Measurements from ENCODE around the gene OLFM1.

OLFM1 gene

DNA sequence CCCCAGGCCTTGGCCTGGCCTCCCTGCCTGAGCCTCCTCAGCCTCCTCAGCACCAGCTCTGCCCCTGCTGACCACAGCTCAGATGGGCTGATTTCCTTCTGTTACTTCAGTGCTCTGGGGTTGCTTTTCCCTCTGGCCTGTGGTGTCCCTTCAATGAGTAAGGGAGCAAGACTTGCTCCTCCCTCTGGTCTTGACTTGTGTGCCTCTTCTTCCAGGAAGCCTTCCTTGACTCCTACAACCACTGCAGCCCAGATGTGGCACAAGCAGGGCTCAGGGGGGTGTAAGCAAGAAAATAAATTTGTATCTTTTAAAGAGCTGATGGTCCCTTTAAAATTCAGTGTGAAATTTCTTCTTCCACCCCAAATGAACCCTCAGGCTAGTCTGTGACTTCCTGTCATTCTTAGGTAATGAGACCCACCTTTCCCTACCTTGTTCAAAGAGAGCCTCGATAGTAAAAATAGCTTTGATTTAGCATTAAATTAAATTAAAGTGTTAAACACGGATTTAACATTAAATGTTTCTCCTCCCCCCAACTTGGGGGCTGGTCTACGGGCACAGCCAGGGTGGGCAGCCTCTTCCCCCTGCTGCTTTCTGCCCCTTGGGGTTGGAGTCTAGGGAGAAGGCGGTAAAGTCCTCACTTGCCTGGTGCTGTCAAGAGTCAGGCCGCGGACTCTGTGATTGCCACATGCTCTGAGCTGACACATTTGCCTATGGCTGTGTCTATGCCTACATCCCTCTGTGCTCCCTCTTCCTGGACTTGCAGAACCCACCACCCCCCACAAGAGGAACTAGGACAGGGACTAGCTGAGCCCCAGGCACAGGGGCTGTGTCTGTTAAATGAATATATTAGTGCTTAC lies 64.5 kb downstream of the OLFM1 start:
- WGBS, 2 experiments: 81 to 84% methylated on average over 4 to 5 of the region's 6 CpGs
- no peak overlapping the region for H3K27ac ChIP-seq (ENCODE audit: insufficient read depth, low read depth, low read length, poor library complexity, severe bottlenecking)
- peaks cover 9% of the 10 kb centered on the region for H3K4me1 ChIP-seq (ENCODE audit: control insufficient read depth, insufficient read depth, low read length)
- no peaks in the 10 kb centered on the region for H3K36me3 ChIP-seq (ENCODE audit: control insufficient read depth, insufficient read depth, low read length)
- H3K9me3 ChIP-seq (ENCODE audit: control insufficient read depth, low read length): no peaks in the 10 kb centered on the region
- H3K27me3 ChIP-seq (ENCODE audit: control insufficient read depth, insufficient read depth, low read length, poor library complexity, severe bottlenecking): no peaks in the 10 kb centered on the region
- H3K4me3 ChIP-seq (ENCODE audit: insufficient read depth, low read depth, low read length): no peak overlapping the region

DNA sequence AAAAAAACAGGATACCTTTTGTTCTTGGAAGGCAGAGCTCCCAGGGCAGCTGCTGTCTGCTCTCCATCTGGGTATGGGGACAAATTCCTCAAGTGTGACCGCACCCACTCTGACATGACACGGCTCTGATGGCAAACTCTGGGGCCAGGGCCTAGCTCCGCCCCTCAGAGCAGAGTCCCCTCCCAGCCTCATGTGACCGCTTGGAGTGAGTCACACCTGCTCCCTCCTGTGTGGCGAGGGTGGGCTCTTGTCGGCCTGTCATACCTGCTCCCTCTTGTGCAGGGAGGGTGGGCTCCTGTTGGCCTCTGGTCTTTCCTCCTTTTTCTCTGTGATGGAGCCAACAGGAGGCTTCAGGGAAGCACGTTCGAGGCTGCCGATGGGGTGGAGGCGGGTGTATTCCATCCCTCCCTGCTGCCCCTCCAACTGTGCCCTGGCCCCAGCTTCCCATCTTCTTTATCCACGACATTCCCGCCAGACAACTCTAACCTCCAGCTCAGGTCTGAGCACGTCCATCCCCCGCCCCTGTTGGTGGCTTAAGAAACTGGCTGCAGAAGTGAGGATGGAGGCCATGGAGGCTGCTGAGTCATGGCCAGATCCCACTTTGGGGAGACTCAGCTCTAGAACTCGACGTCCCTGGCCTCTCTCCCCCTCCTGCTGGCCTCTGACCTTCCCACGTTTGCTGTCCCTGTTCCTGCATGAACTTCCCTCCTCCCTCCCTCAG lies 65.3 kb downstream of the OLFM1 start:
- Histone ChIP-seq H3K4me1 (ENCODE audit: control insufficient read depth, insufficient read depth, low read length) (peaks cover 9% of the 10 kb centered on the region), H3K4me3 (ENCODE audit: insufficient read depth, low read depth, low read length) (no peak overlapping the region), H3K27ac (ENCODE audit: insufficient read depth, low read depth, low read length, poor library complexity, severe bottlenecking) (no peak overlapping the region), H3K27me3 (ENCODE audit: control insufficient read depth, insufficient read depth, low read length, poor library complexity, severe bottlenecking) (no peaks in the 10 kb centered on the region), H3K9me3 (ENCODE audit: control insufficient read depth, low read length) (no peaks in the 10 kb centered on the region), H3K36me3 (ENCODE audit: control insufficient read depth, insufficient read depth, low read length) (no peaks in the 10 kb centered on the region)
- WGBS, 2 experiments: 65 to 67% methylated on average over 17 of the region's 17 CpGs

DNA sequence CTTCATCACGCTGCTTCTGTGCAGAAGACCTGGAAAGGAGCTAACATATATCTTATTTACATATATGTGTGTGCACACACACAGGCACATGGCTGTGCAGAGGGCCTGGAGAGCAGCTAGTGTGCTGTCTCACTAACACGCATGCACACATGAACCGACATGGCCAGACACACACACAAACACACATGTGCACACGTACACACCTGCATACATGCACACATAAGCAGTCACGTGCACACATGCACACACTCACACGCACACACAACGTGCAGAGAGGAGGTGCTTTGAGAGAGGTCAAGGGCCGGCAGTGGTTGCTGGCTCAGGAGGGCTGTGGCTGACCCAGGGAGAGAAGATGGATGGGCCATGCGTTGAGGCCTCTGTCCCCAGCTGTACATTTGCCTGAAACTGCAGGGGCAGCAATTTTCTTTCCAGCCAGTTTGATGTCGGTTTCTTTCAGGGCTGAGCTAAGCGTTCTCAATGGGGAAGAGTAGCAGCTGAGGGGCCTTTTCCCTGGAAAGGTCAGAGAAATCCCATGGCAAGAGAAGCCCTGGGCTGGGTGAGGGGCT lies 66.7 kb downstream of the OLFM1 start:
- Histone ChIP-seq H3K36me3 (ENCODE audit: control insufficient read depth, insufficient read depth, low read length) (no peaks in the 10 kb centered on the region), H3K4me1 (ENCODE audit: control insufficient read depth, insufficient read depth, low read length) (peaks cover 9% of the 10 kb centered on the region), H3K9me3 (ENCODE audit: control insufficient read depth, low read length) (no peaks in the 10 kb centered on the region), H3K27me3 (ENCODE audit: control insufficient read depth, insufficient read depth, low read length, poor library complexity, severe bottlenecking) (no peaks in the 10 kb centered on the region), H3K27ac (ENCODE audit: insufficient read depth, low read depth, low read length, poor library complexity, severe bottlenecking) (no peak overlapping the region), H3K4me3 (ENCODE audit: insufficient read depth, low read depth, low read length) (no peak overlapping the region)
- 92% methylated on average over 11 of the region's 11 CpGs for WGBS, 2 experiments

DNA sequence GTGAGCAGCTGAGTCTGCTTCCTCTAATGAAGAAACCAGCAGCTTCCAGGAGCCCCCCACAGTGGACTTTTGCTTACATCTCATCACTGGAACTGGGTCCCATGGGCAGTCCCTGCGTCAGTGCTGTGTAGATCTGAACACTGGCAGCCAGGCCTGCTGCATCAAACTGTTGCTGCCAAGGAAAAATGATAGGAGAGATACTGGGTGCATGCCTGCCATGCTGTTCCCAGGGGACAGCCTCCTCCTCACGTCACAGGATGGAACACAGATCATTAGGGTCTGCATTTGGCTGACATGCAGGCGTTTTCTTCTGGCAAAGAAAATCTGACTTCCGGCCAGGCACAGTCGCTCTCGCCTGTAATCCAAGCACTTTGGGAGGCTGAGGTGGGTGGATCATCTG lies 67.9 kb downstream of the OLFM1 start:
- Histone ChIP-seq H3K4me1 (ENCODE audit: control insufficient read depth, insufficient read depth, low read length) (peaks cover 9% of the 10 kb centered on the region), H3K27me3 (ENCODE audit: control insufficient read depth, insufficient read depth, low read length, poor library complexity, severe bottlenecking) (no peaks in the 10 kb centered on the region), H3K27ac (ENCODE audit: insufficient read depth, low read depth, low read length, poor library complexity, severe bottlenecking) (no peak overlapping the region), H3K36me3 (ENCODE audit: control insufficient read depth, insufficient read depth, low read length) (no peaks in the 10 kb centered on the region), H3K4me3 (ENCODE audit: insufficient read depth, low read depth, low read length) (no peak overlapping the region), H3K9me3 (ENCODE audit: control insufficient read depth, low read length) (no peaks in the 10 kb centered on the region)
- 88 to 93% methylated on average over 6 of the region's 6 CpGs for WGBS, 2 experiments

DNA sequence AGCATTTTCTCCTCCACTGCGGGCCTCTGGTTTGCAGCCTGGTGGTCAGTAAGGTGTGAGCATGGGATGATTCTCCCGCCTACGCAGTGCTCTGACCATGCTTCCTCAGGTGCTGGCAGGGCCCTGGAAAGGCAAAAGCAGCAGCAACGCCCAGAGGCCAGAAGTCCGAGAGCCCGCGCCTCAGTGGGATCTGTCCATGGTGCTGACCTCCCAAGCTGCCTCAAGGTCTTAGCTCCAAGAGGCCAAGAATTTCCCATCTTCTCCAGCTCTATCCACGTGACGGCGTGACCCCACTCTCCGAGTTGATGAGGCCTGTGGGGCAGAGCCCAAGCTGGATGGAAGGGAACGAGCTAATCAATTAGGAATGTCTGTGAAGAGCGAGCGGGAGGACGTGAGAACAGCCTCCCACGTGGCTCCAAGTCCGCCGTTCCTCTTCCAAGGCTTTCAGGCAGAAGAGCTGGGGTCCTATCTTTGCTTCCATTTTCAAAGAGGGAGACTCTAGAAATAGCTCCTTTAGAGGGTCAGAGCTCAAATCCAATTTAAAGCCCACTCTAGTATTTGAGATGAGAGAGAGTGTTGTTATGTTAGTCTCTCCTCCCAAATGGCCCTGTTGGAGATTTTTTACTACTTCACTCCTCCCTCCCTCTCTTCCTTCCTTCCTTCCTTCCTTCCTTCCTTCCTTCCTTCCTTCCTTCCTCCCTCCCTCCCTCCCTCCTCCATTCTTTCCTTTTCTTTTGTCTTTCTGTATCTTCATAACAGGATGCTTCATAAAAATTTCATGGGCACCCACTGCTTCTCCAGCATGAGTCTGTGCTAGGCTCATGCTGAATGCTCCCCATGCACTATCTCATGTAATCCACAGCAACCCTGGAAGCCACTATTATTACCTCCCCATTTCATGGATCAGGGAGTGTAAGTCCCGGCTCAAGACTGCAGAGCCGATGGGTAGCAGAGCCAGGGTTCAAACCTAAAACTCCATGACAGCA lies 69.3 kb downstream of the OLFM1 start:
- Histone ChIP-seq H3K4me1 (ENCODE audit: control insufficient read depth, insufficient read depth, low read length) (peaks cover 9% of the 10 kb centered on the region), H3K36me3 (ENCODE audit: control insufficient read depth, insufficient read depth, low read length) (no peaks in the 10 kb centered on the region), H3K4me3 (ENCODE audit: insufficient read depth, low read depth, low read length) (no peak overlapping the region), H3K27me3 (ENCODE audit: control insufficient read depth, insufficient read depth, low read length, poor library complexity, severe bottlenecking) (no peaks in the 10 kb centered on the region), H3K9me3 (ENCODE audit: control insufficient read depth, low read length) (no peaks in the 10 kb centered on the region), H3K27ac (ENCODE audit: insufficient read depth, low read depth, low read length, poor library complexity, severe bottlenecking) (no peak overlapping the region)
- 31 to 36% methylated on average over 20 of the region's 20 CpGs for WGBS, 2 experiments

DNA sequence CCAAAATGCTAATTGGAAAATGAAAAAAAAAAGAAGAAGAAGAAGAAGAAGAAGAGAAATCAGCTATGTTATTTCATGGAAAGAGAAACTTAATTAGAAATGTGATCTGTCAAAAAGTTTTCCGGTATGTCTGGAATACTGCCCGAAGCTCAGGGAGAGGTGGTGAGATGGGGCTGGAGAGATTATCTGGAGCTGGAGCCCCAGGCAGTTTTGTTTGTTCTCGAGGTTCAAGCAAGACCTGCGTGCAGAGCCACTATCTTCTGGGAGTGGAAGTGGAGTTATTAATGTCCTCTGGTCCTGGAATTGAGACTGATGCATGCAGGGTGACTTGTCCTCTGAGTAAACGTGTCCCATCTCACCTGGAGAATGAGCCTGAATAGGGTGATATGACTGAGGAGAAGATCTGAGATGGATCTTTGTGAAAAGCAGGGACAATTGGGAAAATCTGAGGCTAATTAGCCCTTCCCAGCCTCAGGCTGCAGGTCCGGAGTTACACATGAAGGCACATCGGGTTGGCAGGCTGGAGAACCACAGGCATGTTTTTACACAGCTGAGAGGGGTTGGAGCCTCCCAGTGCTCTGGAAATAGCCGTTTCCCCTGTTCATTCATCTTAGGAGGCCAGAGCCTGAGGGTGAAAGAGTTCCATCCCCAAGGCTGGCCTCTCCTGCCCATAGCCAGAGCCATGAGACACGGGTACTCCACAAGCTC lies 70.5 kb downstream of the OLFM1 start:
- Histone ChIP-seq H3K9me3 (ENCODE audit: control insufficient read depth, low read length) (no peaks in the 10 kb centered on the region), H3K36me3 (ENCODE audit: control insufficient read depth, insufficient read depth, low read length) (no peaks in the 10 kb centered on the region), H3K4me1 (ENCODE audit: control insufficient read depth, insufficient read depth, low read length) (no peaks in the 10 kb centered on the region), H3K27me3 (ENCODE audit: control insufficient read depth, insufficient read depth, low read length, poor library complexity, severe bottlenecking) (no peaks in the 10 kb centered on the region), H3K4me3 (ENCODE audit: insufficient read depth, low read depth, low read length) (no peak overlapping the region), H3K27ac (ENCODE audit: insufficient read depth, low read depth, low read length, poor library complexity, severe bottlenecking) (no peak overlapping the region)
- 88 to 89% methylated on average over 9 of the region's 9 CpGs for WGBS, 2 experiments

DNA sequence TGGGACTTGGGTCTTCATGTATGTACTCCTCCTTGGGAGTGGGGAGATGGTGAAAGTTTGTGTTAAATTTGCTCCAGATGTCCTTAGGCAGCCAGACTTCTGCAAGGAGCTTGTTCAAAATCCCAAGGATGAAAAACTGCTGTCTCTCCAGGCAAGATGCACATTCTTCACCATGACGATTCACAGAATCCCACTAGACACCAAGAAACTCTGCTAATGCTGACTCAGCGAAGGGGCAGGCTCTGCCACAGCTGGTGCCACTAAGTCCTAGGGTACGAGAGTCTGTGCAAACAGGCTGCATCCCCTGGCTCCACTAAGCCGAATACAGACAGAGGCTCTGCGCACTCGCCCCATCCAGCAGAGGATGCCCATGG lies 71.1 kb downstream of the OLFM1 start:
- H3K27me3 ChIP-seq (ENCODE audit: control insufficient read depth, insufficient read depth, low read length, poor library complexity, severe bottlenecking): no peaks in the 10 kb centered on the region
- no peaks in the 10 kb centered on the region for H3K4me1 ChIP-seq (ENCODE audit: control insufficient read depth, insufficient read depth, low read length)
- no peaks in the 10 kb centered on the region for H3K36me3 ChIP-seq (ENCODE audit: control insufficient read depth, insufficient read depth, low read length)
- WGBS, 2 experiments: 93 to 94% methylated on average over 6 of the region's 6 CpGs
- no peak overlapping the region for H3K4me3 ChIP-seq (ENCODE audit: insufficient read depth, low read depth, low read length)
- no peak overlapping the region for H3K27ac ChIP-seq (ENCODE audit: insufficient read depth, low read depth, low read length, poor library complexity, severe bottlenecking)
- no peaks in the 10 kb centered on the region for H3K9me3 ChIP-seq (ENCODE audit: control insufficient read depth, low read length)

DNA sequence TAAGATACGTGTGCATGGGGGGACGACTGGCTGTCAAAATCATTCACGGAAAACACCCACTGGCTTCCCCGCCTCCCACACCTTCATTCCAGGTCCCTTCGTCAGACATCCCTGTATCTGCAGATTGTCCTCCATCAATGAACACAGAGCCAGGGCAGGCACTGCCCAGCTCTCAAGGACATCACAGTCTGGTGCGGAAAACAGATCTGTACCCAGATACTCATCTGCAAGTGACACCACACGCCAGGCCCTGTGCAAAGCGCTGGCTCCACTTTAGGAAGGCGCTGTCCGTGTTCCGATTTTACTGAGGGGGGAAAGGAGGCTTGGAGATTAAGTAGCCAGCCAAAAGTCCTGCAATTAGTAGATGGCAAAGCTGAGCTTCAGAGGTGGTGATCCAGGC lies 72.3 kb downstream of the OLFM1 start:
- Histone ChIP-seq H3K4me1 (ENCODE audit: control insufficient read depth, insufficient read depth, low read length) (no peaks in the 10 kb centered on the region), H3K36me3 (ENCODE audit: control insufficient read depth, insufficient read depth, low read length) (no peaks in the 10 kb centered on the region), H3K9me3 (ENCODE audit: control insufficient read depth, low read length) (no peaks in the 10 kb centered on the region), H3K27ac (ENCODE audit: insufficient read depth, low read depth, low read length, poor library complexity, severe bottlenecking) (no peak overlapping the region), H3K4me3 (ENCODE audit: insufficient read depth, low read depth, low read length) (no peak overlapping the region), H3K27me3 (ENCODE audit: control insufficient read depth, insufficient read depth, low read length, poor library complexity, severe bottlenecking) (no peaks in the 10 kb centered on the region)
- 93% methylated on average over 11 of the region's 11 CpGs for WGBS, 2 experiments

DNA sequence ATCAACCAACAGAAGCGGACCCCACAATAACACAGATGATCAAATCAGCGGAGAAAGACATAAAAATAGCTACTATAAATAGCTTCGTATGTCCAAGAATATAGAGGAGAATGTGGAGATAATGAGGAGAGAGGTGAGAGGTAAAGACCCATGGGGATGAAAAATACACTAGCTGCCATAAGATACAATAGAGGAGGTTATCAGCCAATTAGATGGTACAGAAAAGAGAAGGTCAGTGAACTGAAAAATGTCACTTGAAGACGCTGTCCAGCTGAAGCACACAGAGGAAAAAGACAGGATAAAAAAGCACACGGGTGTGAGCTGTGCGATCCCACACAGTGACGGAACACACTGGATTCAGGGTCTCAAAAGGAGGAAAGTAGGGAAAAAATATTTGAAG lies 73.4 kb downstream of the OLFM1 start:
- H3K36me3 ChIP-seq (ENCODE audit: control insufficient read depth, insufficient read depth, low read length): no peaks in the 10 kb centered on the region
- no peaks in the 10 kb centered on the region for H3K4me1 ChIP-seq (ENCODE audit: control insufficient read depth, insufficient read depth, low read length)
- 93 to 94% methylated on average over 5 to 7 of the region's 7 CpGs for WGBS, 2 experiments
- no peak overlapping the region for H3K27ac ChIP-seq (ENCODE audit: insufficient read depth, low read depth, low read length, poor library complexity, severe bottlenecking)
- no peaks in the 10 kb centered on the region for H3K27me3 ChIP-seq (ENCODE audit: control insufficient read depth, insufficient read depth, low read length, poor library complexity, severe bottlenecking)
- H3K9me3 ChIP-seq (ENCODE audit: control insufficient read depth, low read length): no peaks in the 10 kb centered on the region
- H3K4me3 ChIP-seq (ENCODE audit: insufficient read depth, low read depth, low read length): no peak overlapping the region

Data from ectodermal cell (in vitro differentiated cells).